HEK293T (cell line): ENCODE measurements around the gene UVRAG.

Experiments
- ELF4 ChIP-seq: fragments of 450-650 bp; IDR thresholded peaks from 2 replicates; pipeline ENCODE4 v1.6.1; 2017; ENCODE audit warnings: antibody characterized with exemption
- L3MBTL2 ChIP-seq: fragments of 450-650 bp; conservative IDR thresholded peaks from 2 replicates; pipeline ENCODE4 v1.6.1; 2016; ENCODE audit warnings: mild to moderate bottlenecking
- NFRKB ChIP-seq: fragments of 450-650 bp; IDR thresholded peaks from 2 replicates; pipeline ENCODE4 v1.6.1; 2016; ENCODE audit warnings: mild to moderate bottlenecking, moderate library complexity
- SP1 ChIP-seq: fragments of 450-650 bp; IDR thresholded peaks from 2 replicates; pipeline ENCODE4 v1.6.1; 2017
- TARDBP ChIP-seq: fragments of 450-650 bp; IDR thresholded peaks from 2 replicates; pipeline ENCODE4 v1.6.1; 2016

- TF ChIP-seq ELF4: no peak
- no peak for TF ChIP-seq NFRKB
- no peak for TF ChIP-seq TARDBP
- no peak for TF ChIP-seq SP1
- no peak for TF ChIP-seq L3MBTL2
Observed at GRCh38 chr11:76087749-76088148, 272.7 kb downstream of the UVRAG start.
